ENCODE measurements around the gene XRCC5.

Gene XRCC5

DNA sequence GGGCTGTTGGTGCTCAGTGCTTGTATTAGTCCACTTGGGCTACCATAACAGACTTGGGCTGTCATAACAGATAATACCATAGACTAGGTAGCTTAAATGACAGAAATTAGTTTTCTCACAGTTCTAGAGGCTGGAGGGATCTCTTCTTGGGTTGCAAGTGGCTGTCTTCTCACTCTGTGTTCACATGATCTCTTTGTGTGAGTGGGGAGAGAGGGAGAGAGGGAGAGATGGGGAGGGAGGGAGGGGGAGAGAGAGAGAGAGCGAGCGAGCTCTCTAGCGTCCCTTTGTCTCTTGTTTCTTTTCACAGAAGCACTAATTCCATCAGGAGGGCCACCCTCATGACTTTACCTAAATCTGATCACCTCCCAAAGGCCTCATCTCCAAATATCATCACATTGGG lies 4.5 kb upstream of the XRCC5 start:
- no peak overlapping the region for H3K4me3 Mint-ChIP-seq
- peaks cover 11% of the 10 kb centered on the region for H3K4me1 Mint-ChIP-seq (ENCODE audit: low read depth)
- H3K27me3 Mint-ChIP-seq = no peaks in the 10 kb centered on the region
- DNase-seq = no peak
- no peak overlapping the region for H3K27ac Mint-ChIP-seq
- H3K9me3 Mint-ChIP-seq = no peaks in the 10 kb centered on the region
- H3K36me3 Mint-ChIP-seq (ENCODE audit: low read depth) = peaks cover 12% of the 10 kb centered on the region

DNA sequence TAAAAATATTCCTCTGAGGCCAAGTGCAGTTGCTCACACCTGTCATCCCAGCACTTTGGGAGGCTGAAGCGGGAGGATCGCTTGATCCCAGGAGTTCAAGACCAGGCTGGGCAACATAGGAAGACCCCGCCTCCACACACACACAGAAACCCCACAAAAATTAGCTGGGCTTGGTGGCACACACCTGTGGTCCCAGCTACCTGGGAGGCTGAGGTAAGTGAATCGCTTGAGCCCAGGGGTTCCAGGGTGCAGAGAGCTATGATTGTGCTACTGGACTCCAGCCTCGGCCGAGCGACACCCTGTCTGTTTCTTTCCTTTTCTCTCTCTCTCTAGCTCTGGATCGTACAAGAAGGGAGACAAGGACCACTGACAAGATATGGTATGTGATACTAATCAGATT lies 1.8 kb upstream of the XRCC5 start:
- no peak overlapping the region for H3K27ac Mint-ChIP-seq
- peaks cover 32% of the 10 kb centered on the region for H3K36me3 Mint-ChIP-seq (ENCODE audit: low read depth)
- no peaks in the 10 kb centered on the region for H3K27me3 Mint-ChIP-seq
- no peak for DNase-seq
- peaks cover 33% of the 10 kb centered on the region for H3K4me1 Mint-ChIP-seq (ENCODE audit: low read depth)
- H3K9me3 Mint-ChIP-seq = no peaks in the 10 kb centered on the region
- H3K4me3 Mint-ChIP-seq = no peak overlapping the region

DNA sequence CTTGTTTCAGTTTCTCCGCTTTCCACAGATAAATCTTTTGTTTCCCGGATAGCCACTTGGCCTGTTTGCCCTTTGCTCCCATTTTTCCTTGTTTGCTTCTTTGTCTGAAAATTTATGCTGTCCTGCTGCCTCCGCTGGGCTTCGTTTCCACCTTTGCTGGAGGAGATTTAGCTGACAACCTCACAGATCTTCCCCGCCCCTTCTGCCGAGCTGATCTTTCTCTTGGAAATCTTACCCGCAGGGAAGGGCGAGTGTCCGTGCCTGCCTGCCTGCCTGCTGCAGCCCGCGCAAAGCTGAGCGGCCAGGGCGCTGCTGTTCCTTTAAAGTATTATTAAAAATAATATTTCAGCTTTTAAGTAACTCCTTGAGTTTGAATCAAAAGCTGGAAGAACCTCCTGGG lies 1.4 kb upstream of the XRCC5 start:
- Mint-ChIP-seq H3K27ac (no peak overlapping the region), H3K4me3 (no peak overlapping the region), H3K36me3 (ENCODE audit: low read depth) (peaks cover 36% of the 10 kb centered on the region), H3K9me3 (no peaks in the 10 kb centered on the region), H3K27me3 (no peaks in the 10 kb centered on the region), H3K4me1 (ENCODE audit: low read depth) (peaks cover 38% of the 10 kb centered on the region)
- DNase-seq = no peak

DNA sequence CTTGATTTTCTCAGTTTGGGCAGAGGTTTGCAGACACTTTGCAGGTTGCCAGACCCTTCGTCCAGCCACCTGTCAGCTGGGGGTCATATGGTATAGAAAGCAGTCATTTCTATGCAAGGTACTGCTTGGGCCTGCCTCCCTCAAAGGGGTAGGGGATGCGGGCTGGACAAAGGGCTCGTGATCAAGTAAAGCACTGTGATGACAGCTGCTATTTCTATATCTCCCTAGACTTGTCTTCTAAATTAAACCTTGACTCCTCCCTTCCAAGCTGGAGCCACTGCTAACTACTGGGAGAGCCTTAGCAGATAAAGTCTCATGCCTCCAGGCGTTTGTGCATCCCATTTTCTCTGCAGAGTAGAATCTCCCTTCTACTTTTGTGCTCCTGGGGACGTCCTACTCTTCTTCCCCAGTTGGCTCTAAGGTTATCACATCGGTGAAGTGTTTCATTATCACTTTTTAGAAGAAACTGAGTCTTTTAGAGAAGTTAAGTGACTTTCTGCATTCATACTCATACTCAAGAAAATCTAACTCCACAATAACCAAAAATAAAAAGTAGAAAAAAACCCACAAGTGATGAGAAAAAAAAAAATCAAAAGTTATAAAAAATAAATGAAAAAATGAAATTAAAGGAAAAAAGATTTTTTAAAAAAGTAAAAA lies 710 bp upstream of the XRCC5 start:
- Mint-ChIP-seq H3K4me1 (ENCODE audit: low read depth) (peaks cover 44% of the 10 kb centered on the region), H3K27ac (peak overlapping the region; percentile 100), H3K9me3 (no peaks in the 10 kb centered on the region), H3K27me3 (no peaks in the 10 kb centered on the region), H3K36me3 (ENCODE audit: low read depth) (peaks cover 43% of the 10 kb centered on the region), H3K4me3 (peak overlapping the region; percentile 100)
- DNase-seq = no peak

DNA sequence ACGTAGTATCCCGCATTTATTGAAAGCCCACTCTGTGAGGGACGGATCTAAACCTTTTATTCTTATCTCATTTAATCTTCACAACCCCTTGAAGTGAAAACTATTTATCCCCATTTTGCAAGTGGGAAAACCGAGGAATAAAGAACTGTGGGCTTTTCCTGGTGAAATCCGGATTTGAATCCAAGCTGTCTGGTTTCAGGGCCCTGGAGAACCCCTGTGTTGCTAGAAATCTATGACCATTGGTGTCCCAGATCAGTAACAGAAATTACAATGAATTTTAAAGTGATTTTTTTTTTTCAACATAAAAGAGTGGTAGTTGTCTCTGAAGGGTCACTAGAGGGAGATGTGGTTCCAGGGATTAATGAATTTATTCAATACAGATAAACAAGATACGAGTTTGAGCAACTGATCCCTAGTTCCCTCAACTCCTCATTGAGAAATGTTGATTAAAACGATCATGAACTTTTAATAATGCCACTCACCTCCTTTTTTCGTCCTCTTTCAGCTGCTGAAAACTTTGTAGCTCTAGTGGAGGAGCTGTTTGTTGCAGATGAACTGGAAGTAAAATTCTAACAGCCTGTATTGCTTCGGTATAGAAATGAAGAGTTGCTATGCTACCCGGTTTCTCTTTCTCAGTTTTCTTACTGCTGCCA lies 940 bp downstream of the XRCC5 start:
- Mint-ChIP-seq H3K9me3 (no peaks in the 10 kb centered on the region), H3K27ac (peak overlapping the region; percentile 100), H3K27me3 (no peaks in the 10 kb centered on the region), H3K4me1 (ENCODE audit: low read depth) (peaks cover 60% of the 10 kb centered on the region), H3K36me3 (ENCODE audit: low read depth) (peaks cover 59% of the 10 kb centered on the region), H3K4me3 (peak overlapping the region; percentile 100)
- no peak for DNase-seq

DNA sequence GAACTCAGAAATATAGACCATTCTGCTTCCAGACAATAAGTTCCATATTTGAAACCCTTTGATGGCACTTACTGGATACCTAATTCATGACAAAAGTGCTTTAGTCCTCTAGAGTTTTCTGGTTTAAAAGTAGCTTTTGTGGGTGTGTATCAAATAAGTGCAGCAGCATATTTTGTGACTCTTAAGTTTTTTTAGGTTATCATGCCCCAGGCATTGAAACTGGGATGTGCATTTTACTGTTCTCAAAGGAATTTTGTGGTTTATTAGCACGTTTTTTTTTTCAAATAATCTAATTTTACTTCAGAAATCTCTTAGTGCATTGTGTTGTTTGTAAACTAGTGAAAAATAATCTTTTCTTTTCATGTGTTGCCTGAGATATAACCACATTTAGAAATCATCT lies 1.5 kb downstream of the XRCC5 start:
- no peaks in the 10 kb centered on the region for H3K27me3 Mint-ChIP-seq
- peaks cover 64% of the 10 kb centered on the region for H3K4me1 Mint-ChIP-seq (ENCODE audit: low read depth)
- peak overlapping the region; percentile 100 for H3K27ac Mint-ChIP-seq
- no peaks in the 10 kb centered on the region for H3K9me3 Mint-ChIP-seq
- H3K4me3 Mint-ChIP-seq = peak overlapping the region; percentile 100
- H3K36me3 Mint-ChIP-seq (ENCODE audit: low read depth) = peaks cover 65% of the 10 kb centered on the region
- DNase-seq = no peak

DNA sequence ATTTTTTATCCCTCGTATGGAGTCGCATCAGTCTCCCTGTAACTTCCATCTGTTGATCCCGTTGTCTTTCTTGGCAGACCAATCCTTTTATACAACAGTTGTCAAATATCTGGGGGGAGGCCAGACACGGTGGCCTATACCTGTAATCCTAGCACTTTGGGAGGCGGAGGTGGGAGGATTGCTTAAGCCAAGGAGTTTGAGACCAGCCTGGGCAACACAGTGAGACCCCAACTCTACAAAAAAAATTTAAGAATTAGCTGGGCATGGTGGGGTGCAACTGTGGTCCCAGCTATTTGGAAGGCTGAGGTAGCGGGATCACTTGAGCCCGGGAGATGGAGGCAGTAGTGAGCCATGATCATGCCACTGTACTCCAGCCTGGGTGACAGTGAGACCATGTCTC lies 2.0 kb downstream of the XRCC5 start:
- peak overlapping the region; percentile 100 for H3K27ac Mint-ChIP-seq
- DNase-seq = no peak
- peaks cover 70% of the 10 kb centered on the region for H3K36me3 Mint-ChIP-seq (ENCODE audit: low read depth)
- peaks cover 67% of the 10 kb centered on the region for H3K4me1 Mint-ChIP-seq (ENCODE audit: low read depth)
- no peaks in the 10 kb centered on the region for H3K27me3 Mint-ChIP-seq
- no peaks in the 10 kb centered on the region for H3K9me3 Mint-ChIP-seq
- peak overlapping the region; percentile 100 for H3K4me3 Mint-ChIP-seq

DNA sequence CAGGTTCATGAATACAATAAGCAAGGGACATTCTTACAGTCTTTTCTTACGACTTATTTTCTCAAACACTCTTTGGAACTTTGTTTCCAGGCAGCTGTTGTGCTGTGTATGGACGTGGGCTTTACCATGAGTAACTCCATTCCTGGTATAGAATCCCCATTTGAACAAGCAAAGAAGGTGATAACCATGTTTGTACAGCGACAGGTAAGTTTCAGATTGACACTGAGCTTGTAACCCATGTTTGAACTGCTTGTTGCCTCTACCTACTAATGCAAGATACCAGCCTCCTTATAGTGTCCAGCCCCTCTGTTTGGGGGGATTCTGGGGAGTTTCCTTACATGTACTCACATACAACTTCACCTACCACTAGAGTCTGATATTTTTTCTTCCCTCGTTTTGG lies 3.8 kb downstream of the XRCC5 start:
- peaks cover 88% of the 10 kb centered on the region for H3K36me3 Mint-ChIP-seq (ENCODE audit: low read depth)
- H3K27me3 Mint-ChIP-seq = no peaks in the 10 kb centered on the region
- peak overlapping the region; percentile 100 for H3K27ac Mint-ChIP-seq
- peaks cover 85% of the 10 kb centered on the region for H3K4me1 Mint-ChIP-seq (ENCODE audit: low read depth)
- H3K4me3 Mint-ChIP-seq = peak overlapping the region; percentile 100
- no peaks in the 10 kb centered on the region for H3K9me3 Mint-ChIP-seq
- DNase-seq = no peak

DNA sequence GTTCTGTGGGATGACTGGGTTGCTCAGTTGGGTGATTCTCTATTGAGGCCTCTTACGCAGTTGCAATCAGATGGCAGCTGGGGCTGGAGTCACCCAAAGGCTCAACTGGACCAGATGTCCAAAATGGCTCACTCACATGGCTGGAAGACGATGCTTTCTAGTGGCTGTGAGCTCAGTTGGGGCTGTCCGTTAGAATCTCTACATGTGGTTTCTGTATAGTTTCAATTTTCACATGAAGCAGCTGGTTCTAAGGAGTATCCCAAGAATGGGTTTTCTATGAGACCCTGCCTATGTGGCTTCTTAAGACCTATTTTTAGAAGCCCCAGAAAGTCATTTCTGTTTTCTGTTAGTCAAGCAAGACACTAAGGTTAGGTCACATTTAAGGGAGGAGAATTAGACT lies 4.4 kb downstream of the XRCC5 start:
- no peak for DNase-seq
- Mint-ChIP-seq H3K4me1 (ENCODE audit: low read depth) (peaks cover 86% of the 10 kb centered on the region), H3K4me3 (peak overlapping the region; percentile 100), H3K36me3 (ENCODE audit: low read depth) (peaks cover 94% of the 10 kb centered on the region), H3K27me3 (no peaks in the 10 kb centered on the region), H3K9me3 (no peaks in the 10 kb centered on the region), H3K27ac (peak overlapping the region; percentile 100)

DNA sequence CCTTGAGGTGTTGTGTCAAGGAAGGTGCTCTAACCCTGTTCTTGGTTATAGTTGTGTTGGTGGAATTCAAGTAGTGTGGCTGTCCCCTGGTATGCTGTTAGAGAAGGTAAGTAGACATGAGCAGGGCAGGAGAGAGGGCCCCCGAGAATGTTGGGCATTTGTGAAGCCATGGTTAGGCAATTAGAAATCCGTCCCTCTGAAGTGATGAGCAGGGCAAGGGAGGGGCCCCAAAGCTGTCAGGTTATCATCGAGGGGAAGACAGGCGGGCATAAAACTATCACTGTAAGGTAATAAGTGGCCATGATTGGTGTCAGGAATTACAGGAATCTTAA lies 5.2 kb downstream of the XRCC5 start:
- Mint-ChIP-seq H3K4me1 (ENCODE audit: low read depth) (peaks cover 89% of the 10 kb centered on the region), H3K4me3 (peak overlapping the region; percentile 88), H3K27me3 (no peaks in the 10 kb centered on the region), H3K27ac (peak overlapping the region; percentile 100), H3K9me3 (no peaks in the 10 kb centered on the region), H3K36me3 (ENCODE audit: low read depth) (peaks cover 100% of the 10 kb centered on the region)
- DNase-seq = no peak

DNA sequence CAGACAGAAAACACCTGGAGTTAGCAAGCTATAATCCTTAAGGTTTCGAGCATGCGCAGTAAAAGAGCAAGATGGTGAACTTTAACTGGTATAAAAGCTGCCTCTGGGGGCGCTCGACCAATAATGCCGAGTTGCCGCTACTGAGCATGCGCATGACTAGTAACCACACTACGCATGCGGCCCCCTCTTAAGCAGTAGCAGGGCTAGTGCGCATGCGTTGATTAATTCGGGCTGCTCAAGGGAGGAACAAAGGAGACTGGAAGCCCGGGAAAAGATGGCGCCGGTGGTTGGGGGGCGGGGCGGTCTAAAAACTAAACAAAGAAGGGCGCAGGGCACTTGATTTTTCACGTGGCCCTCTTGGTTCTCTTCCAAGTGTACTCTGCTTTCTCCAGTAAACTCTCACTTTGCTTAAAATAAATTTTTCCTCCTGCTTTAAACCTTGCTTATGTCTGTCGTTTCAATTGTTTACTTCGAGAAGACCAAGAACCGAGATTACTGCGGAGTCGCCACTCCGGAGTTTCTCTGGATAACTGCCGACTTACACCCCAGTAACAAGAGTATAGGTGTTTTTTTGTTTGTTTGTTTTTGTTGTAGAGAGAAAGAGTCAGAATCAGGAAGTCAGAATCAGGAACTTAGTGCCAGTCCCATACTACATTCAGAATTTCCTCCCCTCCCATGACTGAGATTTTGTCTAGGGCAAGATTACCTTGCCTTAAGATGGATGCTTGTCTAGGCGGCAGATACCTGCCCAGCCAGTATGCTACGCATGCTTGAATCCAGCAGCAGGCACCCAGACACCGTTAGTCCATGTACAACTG lies 5.8 kb downstream of the XRCC5 start:
- Mint-ChIP-seq H3K27me3 (no peaks in the 10 kb centered on the region), H3K4me3 (peak overlapping the region; percentile 88), H3K36me3 (ENCODE audit: low read depth) (peaks cover 100% of the 10 kb centered on the region), H3K4me1 (ENCODE audit: low read depth) (peaks cover 94% of the 10 kb centered on the region), H3K9me3 (no peaks in the 10 kb centered on the region), H3K27ac (peak overlapping the region; percentile 100)
- DNase-seq = peak; percentile 97

DNA sequence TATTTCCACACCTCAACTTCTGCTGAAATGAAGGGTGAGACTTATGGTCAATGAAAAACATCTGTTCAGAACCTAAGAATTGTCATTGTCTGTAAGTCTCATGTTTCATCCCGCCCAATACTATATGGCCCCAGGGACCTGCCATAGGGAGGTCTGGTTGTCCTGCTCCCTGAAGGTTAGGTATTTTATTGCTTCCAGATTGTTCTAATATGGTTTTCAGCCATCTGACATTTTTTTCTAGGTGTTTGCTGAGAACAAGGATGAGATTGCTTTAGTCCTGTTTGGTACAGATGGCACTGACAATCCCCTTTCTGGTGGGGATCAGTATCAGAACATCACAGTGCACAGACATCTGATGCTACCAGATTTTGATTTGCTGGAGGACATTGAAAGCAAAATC lies 7.3 kb downstream of the XRCC5 start:
- Mint-ChIP-seq H3K4me1 (ENCODE audit: low read depth) (peaks cover 96% of the 10 kb centered on the region), H3K27me3 (no peaks in the 10 kb centered on the region), H3K4me3 (peak overlapping the region; percentile 88), H3K9me3 (no peaks in the 10 kb centered on the region), H3K27ac (peak overlapping the region; percentile 94), H3K36me3 (ENCODE audit: low read depth) (peaks cover 100% of the 10 kb centered on the region)
- no peak for DNase-seq

DNA sequence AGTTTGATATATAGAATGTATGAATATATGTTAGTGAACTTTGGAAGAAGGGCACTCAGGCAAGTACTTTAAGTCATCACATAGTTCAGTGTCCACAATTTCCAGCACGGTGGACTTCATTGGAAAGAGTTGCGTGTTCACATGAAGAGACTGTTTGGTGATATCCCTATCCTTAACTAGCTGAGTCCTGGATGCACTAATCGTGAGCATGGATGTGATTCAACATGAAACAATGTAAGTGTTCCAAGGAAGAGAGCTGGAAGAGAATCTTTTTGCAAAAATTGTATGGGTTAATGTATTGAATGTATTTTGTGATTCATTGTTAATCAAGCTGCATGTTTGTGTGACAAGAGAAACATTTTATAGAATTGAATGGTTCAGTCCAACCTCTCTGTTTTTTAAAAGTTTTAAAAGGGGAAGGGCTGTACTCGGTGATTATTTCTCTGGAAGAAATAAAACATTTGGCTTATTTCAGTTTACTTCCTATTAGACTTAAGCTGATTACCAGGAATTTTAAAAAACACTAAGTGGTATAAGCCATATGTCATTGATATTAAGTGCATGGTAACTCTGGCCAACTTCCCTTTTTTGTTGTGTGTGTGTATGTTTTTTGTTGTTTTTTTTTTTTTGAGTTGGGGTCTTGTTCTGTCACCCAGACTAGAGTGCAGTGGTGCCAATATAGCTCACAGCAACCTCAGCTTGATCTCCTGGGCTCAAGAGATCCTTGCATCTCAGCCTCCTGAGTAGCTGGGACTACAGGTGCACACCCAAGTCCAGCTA lies 8.6 kb downstream of the XRCC5 start:
- peak overlapping the region; percentile 26 for H3K4me3 Mint-ChIP-seq

DNA sequence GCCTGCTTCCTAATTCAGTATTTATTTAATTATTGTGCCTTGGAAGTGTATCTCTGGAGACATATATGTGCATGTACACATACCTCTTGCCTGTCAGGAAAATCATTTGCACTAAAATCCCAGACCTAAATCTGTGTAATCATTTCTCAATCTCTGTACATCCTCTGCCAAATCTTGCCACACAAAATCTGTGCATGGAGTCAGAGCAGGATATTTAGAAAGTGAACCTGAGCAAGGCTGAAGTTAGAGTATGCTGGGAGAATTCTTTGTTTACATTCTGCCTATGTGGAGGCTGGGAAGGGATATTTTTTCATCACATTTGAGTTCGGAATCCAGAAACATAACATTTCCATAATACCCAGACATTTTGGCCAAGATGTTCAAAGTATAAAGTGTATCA lies 9.3 kb downstream of the XRCC5 start:
- H3K9me3 Mint-ChIP-seq = no peaks in the 10 kb centered on the region
- peaks cover 100% of the 10 kb centered on the region for H3K36me3 Mint-ChIP-seq (ENCODE audit: low read depth)
- H3K4me3 Mint-ChIP-seq = peak overlapping the region; percentile 24
- no peaks in the 10 kb centered on the region for H3K27me3 Mint-ChIP-seq
- H3K4me1 Mint-ChIP-seq (ENCODE audit: low read depth) = peaks cover 91% of the 10 kb centered on the region
- no peak for DNase-seq
- H3K27ac Mint-ChIP-seq = peak overlapping the region; percentile 94

More for the DNA sequence above, 8.6 kb downstream of the XRCC5 start:
- Mint-ChIP-seq H3K27me3 (no peaks in the 10 kb centered on the region), H3K9me3 (no peaks in the 10 kb centered on the region), H3K36me3 (ENCODE audit: low read depth) (peaks cover 100% of the 10 kb centered on the region), H3K27ac (peak overlapping the region; percentile 94), H3K4me1 (ENCODE audit: low read depth) (peaks cover 96% of the 10 kb centered on the region)
- DNase-seq = no peak

Data from activated T-cell treated with anti-CD3 and anti-CD28 coated beads, Interleukin-2, amount 50 U/mL, for 24 hours (primary cell).